ENCODE data around the gene PRKCE. TPM values are rescaled to one million over a fixed set of nuclear protein-coding genes. Genes with fewer than 3 reads are reported as not detected.

The PRKCE gene
- total RNA-seq, 1 experiment from 2014 or later, result 1.3 TPM

- no peak overlapping the region for H3K14ac ChIP-seq (ENCODE audit: insufficient read depth, low read length)
- no peak overlapping the region for H3K18ac ChIP-seq (ENCODE audit: insufficient read length, low read depth, low read length)
- H2BK120ac ChIP-seq (ENCODE audit: low read depth, low read length, poor library complexity, severe bottlenecking), result no peak overlapping the region
- H3K23ac ChIP-seq (ENCODE audit: insufficient read length, low read depth, low read length), result no peak overlapping the region
- no peaks in the 10 kb centered on the region for H4K20me1 ChIP-seq (ENCODE audit: control insufficient read depth, insufficient read depth, insufficient read length)
- H3K79me2 ChIP-seq (ENCODE audit: insufficient read depth, low read length), result no peaks in the 10 kb centered on the region
- no peak overlapping the region for H2BK20ac ChIP-seq (ENCODE audit: low read depth, low read length, poor library complexity, severe bottlenecking)
- no peak overlapping the region for H3K56ac ChIP-seq (ENCODE audit: insufficient read length, low read depth, low read length)
- H3K27me3 ChIP-seq (ENCODE audit: insufficient read depth, low read length), result no peaks in the 10 kb centered on the region
- H3K4me1 ChIP-seq (ENCODE audit: insufficient read depth, low read length), result peaks cover 4% of the 10 kb centered on the region
- no peak overlapping the region for H2AK5ac ChIP-seq (ENCODE audit: insufficient read length, low read length)
- H3K9me3 Mint-ChIP-seq, result no peaks in the 10 kb centered on the region
- H2AFZ ChIP-seq (ENCODE audit: low read length), result no peak overlapping the region
- H4K8ac ChIP-seq (replicated peaks; ENCODE audit: insufficient read length, low read depth, low read length), result no peak overlapping the region
- H3K27me3 Mint-ChIP-seq (ENCODE audit: low read depth), result no peaks in the 10 kb centered on the region; the same call in none of the 2 replicates
- no peak overlapping the region for H3K4me2 ChIP-seq (ENCODE audit: insufficient read depth, insufficient read length, low read length)
- H3T11ph ChIP-seq (ENCODE audit: low read length), result no peak overlapping the region
- no peak overlapping the region for H3K27ac Mint-ChIP-seq
- WGBS (ENCODE audit: extremely low coverage, insufficient read length, low lambda C conversion rate), result no CpG with 5 or more reads among the region's 8 CpGs
- no peaks in the 10 kb centered on the region for H3K36me3 Mint-ChIP-seq (ENCODE audit: insufficient read depth in 1 of 3, low read depth in 3 of 3)
- no peak overlapping the region for H3K4ac ChIP-seq (ENCODE audit: low read depth, low read length)
- DNase-seq, result no peak
- no peak overlapping the region for H2BK5ac ChIP-seq (ENCODE audit: insufficient read length, low read length)
- H3K4me3 Mint-ChIP-seq, result no peak overlapping the region
- no peaks in the 10 kb centered on the region for H3K23me2 ChIP-seq (ENCODE audit: insufficient read length, low read depth, low read length, poor library complexity, severe bottlenecking)
- H3K9me3 ChIP-seq (ENCODE audit: control insufficient read depth, low read depth, low read length), result no peaks in the 10 kb centered on the region
- H2BK15ac ChIP-seq (ENCODE audit: low read depth, low read length), result no peak overlapping the region
- H3K79me1 ChIP-seq (ENCODE audit: insufficient read depth, low read depth, low read length, poor library complexity, severe bottlenecking), result no peaks in the 10 kb centered on the region
- no peak overlapping the region for H3K9ac ChIP-seq (ENCODE audit: extremely low read depth, insufficient read length, low read length)
- H4K5ac ChIP-seq (ENCODE audit: insufficient read length, low read depth, low read length), result no peak overlapping the region
- H3K27ac ChIP-seq (ENCODE audit: insufficient read length, low read depth, low read length), result no peak overlapping the region
- H2BK12ac ChIP-seq (ENCODE audit: insufficient read length, low read depth, low read length), result no peak overlapping the region
- H3K4me1 Mint-ChIP-seq, result peaks cover 20 to 24% of the 10 kb centered on the region in 2 experiments
- TF ChIP-seq CTCF (conservative IDR thresholded peaks at IDR 0.05), result no peak
- no peak overlapping the region for H4K91ac ChIP-seq (ENCODE audit: insufficient read length, low read depth, low read length)
Measured at GRCh38 chr2:45960057-45960863, 308.8 kb downstream of the PRKCE start.
